ENCODE data around the gene ELP1.
"Not testable (repeated sequence)": the region's sequence is repeated elsewhere in the genome, so short reads cannot be mapped to it uniquely, and the experiment has no call there.

Gene ELP1

DNA sequence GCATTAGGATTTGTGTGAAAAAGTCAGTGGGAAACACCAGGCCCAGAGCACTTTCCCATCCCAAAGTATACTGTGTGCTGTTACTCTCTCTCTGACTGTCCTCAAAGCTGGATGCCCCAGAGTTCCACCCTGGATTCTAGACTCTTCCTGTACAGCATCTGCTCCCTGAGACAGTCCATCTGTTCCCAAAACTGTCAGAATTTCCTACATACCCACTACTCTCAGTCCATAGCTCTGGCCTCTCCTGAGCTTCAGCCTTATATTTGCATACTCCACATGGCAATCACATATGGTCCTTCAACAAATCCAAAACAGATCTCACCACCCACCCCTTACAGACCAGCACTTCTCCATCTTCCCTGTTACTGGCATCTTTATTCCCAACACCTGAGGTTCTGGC lies 9.5 kb downstream of the ELP1 start:
- DNase-seq (ENCODE audit: low read depth), result no peak
- Histone ChIP-seq H3K27me3 (replicated peaks; ENCODE audit: control insufficient read depth, insufficient read depth, low read length) (no peaks in the 10 kb centered on the region), H3K4me3 (ENCODE audit: low read length) (no peak overlapping the region), H3K4me1 (ENCODE audit: control insufficient read depth, insufficient read depth, low read length) (no peaks in the 10 kb centered on the region), H3K36me3 (ENCODE audit: control insufficient read depth, insufficient read depth, low read length, severe bottlenecking) (peaks cover 78% of the 10 kb centered on the region), H3K9me3 (ENCODE audit: control insufficient read depth, low read length) (no peaks in the 10 kb centered on the region), H3K9ac (ENCODE audit: low read length) (no peak overlapping the region)

GRCh38 chr9:108921200-108921599 lies 12.7 kb downstream of the ELP1 start:
- no peak overlapping the region for H3K9ac ChIP-seq (ENCODE audit: low read length)
- no peak for DNase-seq (ENCODE audit: low read depth)
- H3K36me3 ChIP-seq (ENCODE audit: control insufficient read depth, insufficient read depth, low read length, severe bottlenecking), result peaks cover 83% of the 10 kb centered on the region
- no peak overlapping the region for H3K4me3 ChIP-seq (ENCODE audit: low read length)
- H3K9me3 ChIP-seq (ENCODE audit: control insufficient read depth, low read length), result no peaks in the 10 kb centered on the region
- no peaks in the 10 kb centered on the region for H3K4me1 ChIP-seq (ENCODE audit: control insufficient read depth, insufficient read depth, low read length)
- no peaks in the 10 kb centered on the region for H3K27me3 ChIP-seq (replicated peaks; ENCODE audit: control insufficient read depth, insufficient read depth, low read length)

GRCh38 chr9:108920401-108920800 lies 13.5 kb downstream of the ELP1 start:
- not testable (repeated sequence) for H3K4me1 ChIP-seq (ENCODE audit: control insufficient read depth, insufficient read depth, low read length); H3K4me3 ChIP-seq (ENCODE audit: low read length); H3K9ac ChIP-seq (ENCODE audit: low read length); H3K9me3 ChIP-seq (ENCODE audit: control insufficient read depth, low read length); DNase-seq (ENCODE audit: low read depth); H3K27me3 ChIP-seq (replicated peaks; ENCODE audit: control insufficient read depth, insufficient read depth, low read length)
- peaks cover 83% of the 10 kb centered on the region for H3K36me3 ChIP-seq (ENCODE audit: control insufficient read depth, insufficient read depth, low read length, severe bottlenecking)

DNA sequence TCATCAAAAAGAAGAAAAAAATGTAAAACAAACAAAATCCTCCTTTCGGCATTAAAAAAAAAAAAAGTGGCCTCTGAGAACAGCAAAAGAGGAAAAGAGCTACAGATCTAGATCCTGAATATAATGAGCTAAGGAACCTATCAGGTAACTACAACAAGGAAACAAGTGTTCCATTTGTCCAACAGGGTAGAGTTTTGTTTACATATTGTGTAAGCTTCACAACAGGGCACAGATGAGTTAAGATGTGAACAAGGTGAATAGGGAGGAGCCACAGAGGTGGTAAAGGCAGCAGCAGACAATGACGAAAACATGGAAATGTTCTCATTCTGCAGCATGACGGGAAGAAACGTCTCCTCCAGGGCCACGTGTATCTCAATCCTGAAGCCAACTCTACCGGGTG lies 14.4 kb downstream of the ELP1 start:
- Histone ChIP-seq H3K9me3 (ENCODE audit: control insufficient read depth, low read length) (no peaks in the 10 kb centered on the region), H3K9ac (ENCODE audit: low read length) (no peak overlapping the region), H3K27me3 (replicated peaks; ENCODE audit: control insufficient read depth, insufficient read depth, low read length) (no peaks in the 10 kb centered on the region), H3K4me1 (ENCODE audit: control insufficient read depth, insufficient read depth, low read length) (no peaks in the 10 kb centered on the region), H3K36me3 (ENCODE audit: control insufficient read depth, insufficient read depth, low read length, severe bottlenecking) (peaks cover 82% of the 10 kb centered on the region), H3K4me3 (ENCODE audit: low read length) (no peak overlapping the region)
- no peak for DNase-seq (ENCODE audit: low read depth)

DNA sequence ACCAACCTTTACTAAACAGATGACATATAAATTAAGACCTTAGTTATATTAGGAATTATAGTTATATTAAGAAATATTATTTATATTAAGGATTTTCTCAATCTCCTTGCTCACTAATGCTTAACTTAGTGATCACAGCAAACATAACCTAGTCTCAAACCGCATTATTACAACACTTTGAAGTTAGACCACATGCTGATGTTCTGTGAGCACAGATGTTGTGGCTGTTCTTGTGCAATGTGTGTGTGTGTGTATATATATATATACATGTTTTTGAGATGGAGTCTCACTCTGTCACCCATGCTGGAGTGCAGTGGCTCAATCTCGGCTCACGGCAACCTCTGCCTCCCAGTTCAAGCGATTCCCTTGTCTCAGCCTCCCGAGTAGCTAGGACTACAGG lies 20.5 kb downstream of the ELP1 start:
- Histone ChIP-seq H3K27me3 (replicated peaks; ENCODE audit: control insufficient read depth, insufficient read depth, low read length) (no peaks in the 10 kb centered on the region), H3K9me3 (ENCODE audit: control insufficient read depth, low read length) (no peaks in the 10 kb centered on the region), H3K9ac (ENCODE audit: low read length) (no peak overlapping the region), H3K4me3 (ENCODE audit: low read length) (no peak overlapping the region), H3K36me3 (ENCODE audit: control insufficient read depth, insufficient read depth, low read length, severe bottlenecking) (peaks cover 83% of the 10 kb centered on the region), H3K4me1 (ENCODE audit: control insufficient read depth, insufficient read depth, low read length) (no peaks in the 10 kb centered on the region)
- no peak for DNase-seq (ENCODE audit: low read depth)

DNA sequence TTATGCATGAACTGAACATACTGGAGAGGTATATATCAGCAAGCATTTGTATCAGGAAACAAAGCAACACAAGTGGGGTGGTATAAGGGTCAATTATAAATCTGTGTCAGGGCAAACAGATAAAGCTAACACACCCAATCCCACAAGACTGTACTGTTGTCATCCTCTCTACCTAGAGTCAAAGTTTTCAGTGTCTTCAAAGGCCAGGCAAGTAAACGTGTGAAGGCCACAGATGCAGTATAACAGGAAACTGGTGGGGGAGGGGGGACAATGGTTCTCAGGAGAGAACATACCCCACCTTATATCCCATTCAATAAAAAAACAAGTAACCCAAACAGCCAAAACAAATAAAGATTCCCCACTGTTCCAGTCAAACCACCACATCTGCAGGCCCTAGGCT lies 22.1 kb downstream of the ELP1 start:
- H3K36me3 ChIP-seq (ENCODE audit: control insufficient read depth, insufficient read depth, low read length, severe bottlenecking), result peaks cover 86% of the 10 kb centered on the region
- H3K4me3 ChIP-seq (ENCODE audit: low read length), result no peak overlapping the region
- DNase-seq (ENCODE audit: low read depth), result no peak
- no peaks in the 10 kb centered on the region for H3K4me1 ChIP-seq (ENCODE audit: control insufficient read depth, insufficient read depth, low read length)
- H3K9ac ChIP-seq (ENCODE audit: low read length), result no peak overlapping the region
- H3K27me3 ChIP-seq (replicated peaks; ENCODE audit: control insufficient read depth, insufficient read depth, low read length), result no peaks in the 10 kb centered on the region
- H3K9me3 ChIP-seq (ENCODE audit: control insufficient read depth, low read length), result no peaks in the 10 kb centered on the region

DNA sequence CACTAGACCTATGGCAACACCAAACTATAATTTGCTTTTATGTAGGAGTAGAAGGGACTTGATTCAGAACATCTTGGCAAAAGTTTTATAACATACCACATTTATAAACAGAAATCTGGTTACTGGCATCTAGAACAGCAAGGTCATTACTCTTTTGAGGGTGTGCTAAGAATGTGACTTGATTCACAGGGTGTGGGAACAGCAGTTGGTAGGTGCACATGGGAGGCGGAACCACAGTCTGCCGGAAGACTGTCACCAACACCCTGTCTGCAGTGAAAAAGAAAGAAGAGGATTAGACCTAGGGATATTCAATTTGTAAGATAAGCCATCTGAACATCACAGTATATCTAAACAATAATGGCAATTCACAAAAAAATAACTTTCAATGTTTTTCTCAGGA lies 23.0 kb downstream of the ELP1 start:
- Histone ChIP-seq H3K4me1 (ENCODE audit: control insufficient read depth, insufficient read depth, low read length) (no peaks in the 10 kb centered on the region), H3K36me3 (ENCODE audit: control insufficient read depth, insufficient read depth, low read length, severe bottlenecking) (peaks cover 86% of the 10 kb centered on the region), H3K9me3 (ENCODE audit: control insufficient read depth, low read length) (no peaks in the 10 kb centered on the region), H3K4me3 (ENCODE audit: low read length) (no peak overlapping the region), H3K9ac (ENCODE audit: low read length) (no peak overlapping the region), H3K27me3 (replicated peaks; ENCODE audit: control insufficient read depth, insufficient read depth, low read length) (no peaks in the 10 kb centered on the region)
- no peak for DNase-seq (ENCODE audit: low read depth)

DNA sequence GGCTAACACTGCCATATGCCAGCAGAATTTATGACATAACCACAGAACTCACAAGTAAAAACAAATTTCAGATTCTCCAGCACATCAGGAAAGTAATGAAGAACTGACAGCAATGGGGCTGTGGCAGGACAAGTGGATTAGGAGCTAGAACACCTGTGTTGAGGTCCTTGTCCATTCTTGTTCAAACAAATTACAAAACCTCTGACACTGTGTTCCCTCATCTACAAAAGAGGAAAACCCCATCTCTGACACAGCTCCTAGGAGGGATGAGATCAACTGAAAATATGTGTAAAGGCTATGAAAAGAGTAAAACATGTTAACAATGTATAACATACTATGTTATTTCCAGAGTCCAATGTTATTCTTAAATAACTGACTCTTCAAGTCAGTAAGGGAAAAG lies 23.5 kb downstream of the ELP1 start:
- Histone ChIP-seq H3K4me3 (ENCODE audit: low read length) (no peak overlapping the region), H3K36me3 (ENCODE audit: control insufficient read depth, insufficient read depth, low read length, severe bottlenecking) (peaks cover 86% of the 10 kb centered on the region), H3K9me3 (ENCODE audit: control insufficient read depth, low read length) (no peaks in the 10 kb centered on the region), H3K9ac (ENCODE audit: low read length) (no peak overlapping the region), H3K4me1 (ENCODE audit: control insufficient read depth, insufficient read depth, low read length) (no peaks in the 10 kb centered on the region), H3K27me3 (replicated peaks; ENCODE audit: control insufficient read depth, insufficient read depth, low read length) (no peaks in the 10 kb centered on the region)
- DNase-seq (ENCODE audit: low read depth), result no peak

DNA sequence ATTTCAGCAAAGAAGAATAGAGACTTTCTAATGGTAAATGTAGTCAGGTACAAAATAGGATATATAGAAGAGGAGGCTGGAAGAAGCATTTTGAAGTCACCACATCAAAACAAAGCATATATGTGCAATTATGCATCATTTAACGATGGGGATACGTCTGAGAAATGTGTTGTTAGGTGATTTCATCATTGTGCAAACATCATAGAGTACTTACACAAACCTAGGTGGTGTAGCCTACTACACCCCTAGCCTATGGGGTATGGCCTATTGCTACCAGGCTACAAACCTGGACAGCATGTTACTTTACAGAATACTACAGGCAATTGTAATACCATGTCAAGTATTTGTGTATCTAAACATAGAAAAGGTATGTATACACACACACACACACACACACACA lies 28.4 kb downstream of the ELP1 start:
- Histone ChIP-seq H3K4me1 (ENCODE audit: control insufficient read depth, insufficient read depth, low read length) (no peaks in the 10 kb centered on the region), H3K9ac (ENCODE audit: low read length) (no peak overlapping the region), H3K27me3 (replicated peaks; ENCODE audit: control insufficient read depth, insufficient read depth, low read length) (no peaks in the 10 kb centered on the region), H3K4me3 (ENCODE audit: low read length) (no peak overlapping the region), H3K36me3 (ENCODE audit: control insufficient read depth, insufficient read depth, low read length, severe bottlenecking) (peaks cover 95% of the 10 kb centered on the region), H3K9me3 (ENCODE audit: control insufficient read depth, low read length) (no peaks in the 10 kb centered on the region)
- DNase-seq (ENCODE audit: low read depth), result no peak

DNA sequence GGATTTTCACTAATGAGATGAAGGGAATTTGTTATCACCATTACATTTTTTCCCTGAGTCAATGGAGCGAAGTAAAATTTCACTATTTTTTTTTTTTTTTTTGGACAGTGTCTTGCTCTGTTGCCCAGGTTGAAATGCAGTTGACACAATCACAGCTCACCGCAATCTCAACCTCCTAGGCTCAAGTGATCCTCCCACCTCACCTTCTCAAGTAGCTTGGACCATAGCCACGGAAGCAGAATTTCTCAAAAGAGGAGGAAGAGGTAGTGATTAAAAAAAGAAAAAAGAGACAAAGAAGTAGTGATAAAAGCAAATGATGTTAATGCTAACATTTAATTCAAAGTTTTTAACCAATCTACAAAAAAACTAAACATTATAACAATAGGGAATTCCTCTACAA lies 29.8 kb downstream of the ELP1 start:
- Histone ChIP-seq H3K9me3 (ENCODE audit: control insufficient read depth, low read length) (no peaks in the 10 kb centered on the region), H3K36me3 (ENCODE audit: control insufficient read depth, insufficient read depth, low read length, severe bottlenecking) (peaks cover 96% of the 10 kb centered on the region), H3K9ac (ENCODE audit: low read length) (no peak overlapping the region), H3K4me1 (ENCODE audit: control insufficient read depth, insufficient read depth, low read length) (no peaks in the 10 kb centered on the region), H3K27me3 (replicated peaks; ENCODE audit: control insufficient read depth, insufficient read depth, low read length) (no peaks in the 10 kb centered on the region), H3K4me3 (ENCODE audit: low read length) (no peak overlapping the region)
- no peak for DNase-seq (ENCODE audit: low read depth)

DNA sequence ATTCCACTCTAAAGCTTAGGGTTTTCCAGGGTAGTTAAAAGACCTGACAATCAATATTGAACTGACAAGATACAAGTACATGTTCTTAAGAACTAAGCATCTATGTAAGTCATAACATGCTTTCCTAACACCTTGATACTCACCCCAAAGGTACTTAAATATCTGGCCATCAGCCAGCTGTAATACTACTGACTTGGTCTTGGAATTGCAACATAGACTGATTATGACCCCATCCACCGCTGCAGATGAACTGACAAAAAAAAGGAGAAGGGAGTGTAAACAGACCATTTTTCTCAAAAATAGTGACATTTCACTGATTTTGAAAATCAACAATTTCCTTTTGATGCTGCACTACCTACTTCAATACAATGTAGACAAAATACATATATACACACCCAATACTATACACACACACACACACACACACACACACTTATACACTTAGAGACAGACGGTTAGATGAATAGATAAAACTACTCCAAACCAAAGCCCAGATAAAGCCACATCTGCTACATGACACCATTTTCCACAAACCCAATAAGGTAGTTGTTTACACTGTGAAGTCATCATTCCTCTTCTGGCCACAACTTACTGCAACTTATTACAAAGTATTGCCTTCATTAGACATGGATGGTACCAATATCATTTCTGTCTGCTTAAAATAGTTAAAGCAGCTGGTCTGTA lies 30.4 kb downstream of the ELP1 start:
- Histone ChIP-seq H3K4me3 (ENCODE audit: low read length) (no peak overlapping the region), H3K9me3 (ENCODE audit: control insufficient read depth, low read length) (no peaks in the 10 kb centered on the region), H3K27me3 (replicated peaks; ENCODE audit: control insufficient read depth, insufficient read depth, low read length) (no peaks in the 10 kb centered on the region), H3K4me1 (ENCODE audit: control insufficient read depth, insufficient read depth, low read length) (no peaks in the 10 kb centered on the region), H3K9ac (ENCODE audit: low read length) (no peak overlapping the region), H3K36me3 (ENCODE audit: control insufficient read depth, insufficient read depth, low read length, severe bottlenecking) (peaks cover 95% of the 10 kb centered on the region)
- DNase-seq (ENCODE audit: low read depth), result no peak

DNA sequence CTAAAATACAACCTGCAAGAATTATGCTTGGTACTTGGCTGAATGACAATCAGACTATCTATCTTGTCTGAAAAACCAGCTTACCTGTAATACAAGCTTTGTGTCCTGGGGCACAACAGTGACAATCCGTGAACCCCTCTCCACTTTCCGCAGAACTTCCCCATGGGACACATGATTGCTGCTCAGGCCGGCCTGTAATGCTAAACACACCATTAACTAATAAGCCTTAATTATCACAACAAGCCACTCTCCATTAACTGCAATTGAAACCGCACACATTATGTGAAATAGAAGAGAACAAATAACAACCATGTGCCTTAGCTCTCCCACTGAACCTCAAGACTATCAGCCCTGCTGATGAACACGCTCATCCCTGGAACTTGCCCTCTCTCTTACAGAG lies 33.7 kb downstream of the ELP1 start:
- no peaks in the 10 kb centered on the region for H3K4me1 ChIP-seq (ENCODE audit: control insufficient read depth, insufficient read depth, low read length)
- no peak overlapping the region for H3K9ac ChIP-seq (ENCODE audit: low read length)
- H3K9me3 ChIP-seq (ENCODE audit: control insufficient read depth, low read length), result no peaks in the 10 kb centered on the region
- peaks cover 94% of the 10 kb centered on the region for H3K36me3 ChIP-seq (ENCODE audit: control insufficient read depth, insufficient read depth, low read length, severe bottlenecking)
- H3K27me3 ChIP-seq (replicated peaks; ENCODE audit: control insufficient read depth, insufficient read depth, low read length), result no peaks in the 10 kb centered on the region
- no peak overlapping the region for H3K4me3 ChIP-seq (ENCODE audit: low read length)
- no peak for DNase-seq (ENCODE audit: low read depth)

All from adipocyte (in vitro differentiated cells).